HUES48 (cell line): Measurements from ENCODE around the gene SRGAP2C.
"Not testable (repeated sequence)": the region's sequence is repeated elsewhere in the genome, so short reads cannot be mapped to it uniquely, and the experiment has no call there.

Experiments used
- H3K27ac ChIP-seq: one replicate; pipeline ENCODE4 v1.7.0; 2013; ENCODE audit warnings: low read depth, low read length, inconsistent platforms
- H3K27me3 ChIP-seq: 2 replicates; pipeline ENCODE4 v1.6.1; 2013; ENCODE audit warnings: mild to moderate bottlenecking, low read length; ENCODE audit not compliant: control insufficient read depth, insufficient read depth
- H3K36me3 ChIP-seq: 2 replicates; pipeline ENCODE4 v1.6.1; 2013; ENCODE audit warnings: low read length; ENCODE audit not compliant: control insufficient read depth, insufficient read depth
- H3K4me1 ChIP-seq: 2 replicates; pipeline ENCODE4 v1.6.1; 2013; ENCODE audit warnings: mild to moderate bottlenecking, low read length; ENCODE audit not compliant: control insufficient read depth, insufficient read depth
- H3K4me3 ChIP-seq: 2 replicates; pipeline ENCODE4 v1.5.1; 2013; ENCODE audit warnings: mild to moderate bottlenecking, low read depth, low read length
- H3K9ac ChIP-seq: 2 replicates; pipeline ENCODE4 v1.6.1; 2013; ENCODE audit warnings: mild to moderate bottlenecking, low read depth, low read length, moderate library complexity
- H3K9me3 ChIP-seq: 2 replicates; pipeline ENCODE4 v1.6.1; 2013; ENCODE audit warnings: low read length; ENCODE audit not compliant: control insufficient read depth, insufficient read depth

SRGAP2C gene

DNA sequence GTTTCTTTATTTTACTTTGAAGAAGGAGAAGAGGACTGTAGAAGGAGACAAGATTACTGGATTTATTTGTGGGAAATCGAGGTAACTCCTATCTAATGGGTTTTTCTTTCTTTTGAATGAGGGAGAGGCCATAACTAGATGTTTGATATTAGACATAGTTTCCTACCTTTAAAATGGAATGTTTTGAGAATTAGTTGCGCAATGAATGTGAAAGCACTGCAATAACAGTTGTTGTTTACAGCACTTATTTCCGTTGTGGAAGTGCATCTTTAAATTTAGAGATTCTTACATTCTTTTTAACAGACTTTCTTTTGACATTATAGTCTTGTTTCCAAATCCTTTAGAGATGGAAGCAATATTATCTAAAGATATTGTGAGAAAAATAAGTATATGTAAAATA lies 229.0 kb downstream of the SRGAP2C start:
- no peaks in the 10 kb centered on the region for H3K9me3 ChIP-seq
- H3K36me3 ChIP-seq, result no peaks in the 10 kb centered on the region
- no peak overlapping the region for H3K4me3 ChIP-seq
- no peaks in the 10 kb centered on the region for H3K27me3 ChIP-seq
- no peak overlapping the region for H3K27ac ChIP-seq
- H3K9ac ChIP-seq, result no peak overlapping the region
- H3K4me1 ChIP-seq, result 0 out of 2 replicates have a peak, but pooled peaks cover 3% of the 10 kb centered on the region

DNA sequence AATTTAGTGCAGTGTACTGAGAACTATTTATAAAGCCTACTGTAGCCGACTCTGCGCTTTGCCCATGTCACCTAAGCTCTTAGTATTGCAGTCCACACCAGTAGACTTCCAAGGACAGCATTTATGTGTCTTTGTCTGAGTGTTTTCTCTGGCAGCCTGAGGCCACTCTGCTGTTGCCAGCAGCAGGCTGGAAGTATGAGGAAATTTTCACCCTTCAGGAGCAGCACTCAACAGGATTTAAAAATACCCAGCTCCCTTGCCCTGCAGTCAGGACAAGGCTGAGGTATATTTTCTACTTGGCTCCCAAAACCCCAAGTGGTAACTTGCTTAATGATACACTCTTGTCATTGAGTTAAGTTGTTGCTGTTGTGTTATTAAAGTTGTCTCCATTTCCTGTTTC lies 230.1 kb downstream of the SRGAP2C start:
- Histone ChIP-seq H3K27me3 (no peaks in the 10 kb centered on the region), H3K27ac (no peak overlapping the region), H3K9ac (no peak overlapping the region), H3K4me1 (0 out of 2 replicates have a peak, but pooled peaks cover 3% of the 10 kb centered on the region), H3K9me3 (no peaks in the 10 kb centered on the region), H3K4me3 (no peak overlapping the region), H3K36me3 (no peaks in the 10 kb centered on the region)

DNA sequence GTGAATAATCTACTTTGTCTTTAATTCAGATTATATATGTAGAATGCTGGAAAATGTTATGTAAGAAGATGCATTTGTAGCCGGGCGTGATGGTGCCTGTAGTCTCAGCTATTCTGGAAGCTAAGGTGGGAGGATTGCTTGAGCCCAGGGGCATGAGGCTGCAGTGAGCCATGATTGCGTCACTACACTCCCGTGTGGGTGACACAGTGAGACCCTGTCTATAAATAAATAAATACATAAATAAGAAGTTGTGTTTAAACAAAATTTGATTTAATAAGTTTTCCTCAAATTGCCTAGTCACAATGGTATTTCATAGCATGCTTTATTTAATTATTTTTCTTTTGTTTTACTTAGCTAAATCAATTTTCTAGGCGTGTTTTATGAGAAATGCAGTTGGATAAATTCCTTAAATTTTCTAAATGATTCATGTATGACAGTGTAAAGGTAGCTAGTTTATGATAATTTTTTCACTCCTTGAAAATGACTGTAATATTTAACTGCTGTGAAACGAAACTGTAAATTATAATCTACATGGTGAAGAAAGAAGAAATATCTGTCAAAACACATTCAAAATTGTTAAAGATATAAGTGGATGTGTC lies 232.6 kb downstream of the SRGAP2C start:
- no peaks in the 10 kb centered on the region for H3K27me3 ChIP-seq
- H3K4me3 ChIP-seq, result no peak overlapping the region
- no peak overlapping the region for H3K27ac ChIP-seq
- H3K4me1 ChIP-seq, result peaks cover 10% of the 10 kb centered on the region; the same call in 1 of the 2 replicates
- no peak overlapping the region for H3K9ac ChIP-seq
- H3K9me3 ChIP-seq, result no peaks in the 10 kb centered on the region
- H3K36me3 ChIP-seq, result no peaks in the 10 kb centered on the region

DNA sequence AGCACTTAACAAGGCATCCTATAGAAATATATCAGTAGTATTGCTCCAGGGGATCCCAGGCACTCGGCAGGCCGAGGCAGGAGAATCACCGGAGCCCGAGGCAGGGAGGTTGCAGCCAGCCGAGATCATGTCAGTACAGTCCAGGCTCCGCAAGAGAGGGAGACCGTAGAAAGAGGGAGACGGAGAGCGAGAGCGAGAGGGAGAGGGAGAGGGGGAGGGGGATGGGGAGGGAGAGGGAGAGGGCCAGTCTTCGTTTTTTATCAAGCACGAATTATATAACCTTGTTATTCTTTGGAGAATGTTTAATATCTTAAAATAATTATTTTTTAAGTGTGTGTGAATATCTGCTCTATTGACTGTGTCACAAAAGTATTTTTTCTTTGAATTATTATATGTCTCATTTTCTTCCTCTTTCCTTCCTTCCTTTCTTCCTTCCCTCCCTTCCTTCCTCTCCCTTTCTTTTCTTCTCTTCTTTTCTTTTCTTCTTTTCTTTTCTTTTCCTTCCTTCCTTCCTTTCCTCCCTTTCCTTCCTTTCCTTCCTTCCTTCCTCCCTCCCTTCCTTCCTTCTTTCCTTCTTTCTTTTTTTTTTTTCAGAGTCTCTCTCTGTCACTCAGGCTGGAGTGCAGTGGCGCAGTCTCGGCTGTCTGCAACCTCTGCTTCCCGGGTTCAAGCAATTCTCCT lies 233.7 kb downstream of the SRGAP2C start:
- peaks cover 15% of the 10 kb centered on the region; the same call in 1 of the 2 replicates for H3K4me1 ChIP-seq
- no peaks in the 10 kb centered on the region for H3K27me3 ChIP-seq
- no peaks in the 10 kb centered on the region for H3K9me3 ChIP-seq
- H3K4me3 ChIP-seq, result peak overlapping the region; percentile 33; the same call in 1 of the 2 replicates
- H3K9ac ChIP-seq, result no peak overlapping the region
- no peak overlapping the region for H3K27ac ChIP-seq
- no peaks in the 10 kb centered on the region for H3K36me3 ChIP-seq

DNA sequence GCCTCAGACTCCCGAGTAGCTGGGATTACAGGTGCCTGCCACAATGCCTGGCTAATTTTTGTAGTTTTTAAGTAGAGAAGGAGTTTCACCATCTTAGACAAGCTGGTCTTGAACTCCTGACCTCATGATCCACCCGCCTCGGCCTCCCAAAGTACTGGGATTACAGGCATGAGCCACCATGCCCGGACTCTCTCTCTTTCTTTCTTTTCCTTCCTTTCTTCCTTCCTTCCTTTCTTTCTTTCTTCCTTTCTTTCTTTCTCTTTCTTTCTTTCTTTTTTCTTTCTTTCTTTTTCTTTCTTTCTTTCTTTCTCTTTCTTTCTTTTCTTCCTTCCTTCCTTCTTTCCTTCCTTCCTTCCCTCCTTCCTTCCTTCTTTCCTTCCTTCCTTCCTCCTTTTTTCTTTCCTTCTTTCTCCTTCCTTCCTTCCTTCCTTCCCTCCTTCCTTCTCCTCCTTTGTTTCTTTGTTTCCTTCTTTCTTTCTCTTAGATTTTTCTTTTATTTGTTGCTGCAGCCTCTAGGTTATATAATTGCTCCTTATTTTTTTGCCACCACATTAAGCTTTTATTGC lies 234.4 kb downstream of the SRGAP2C start:
- H3K4me3 ChIP-seq, H3K27me3 ChIP-seq, H3K27ac ChIP-seq, H3K36me3 ChIP-seq, H3K9ac ChIP-seq, H3K9me3 ChIP-seq: not testable (repeated sequence)
- H3K4me1 ChIP-seq, result peaks cover 15% of the 10 kb centered on the region; the same call in 1 of the 2 replicates

DNA sequence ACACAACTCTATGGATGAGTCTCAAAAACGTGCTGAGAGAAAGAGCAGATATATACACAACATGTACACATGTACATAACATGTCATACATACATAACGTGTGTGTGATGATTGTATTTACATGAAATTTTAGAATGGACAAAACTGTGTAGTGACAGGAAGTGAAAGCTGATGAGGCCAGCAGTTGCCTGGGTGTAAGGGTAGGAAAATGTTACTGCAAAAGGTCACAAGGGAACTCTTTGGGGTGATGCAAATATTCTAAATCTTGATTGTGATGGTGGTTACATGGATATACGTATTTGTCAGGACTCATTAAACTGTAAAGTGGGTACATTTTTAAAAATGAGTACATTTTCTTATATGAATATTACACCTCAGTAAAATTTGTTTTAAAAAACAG lies 236.7 kb downstream of the SRGAP2C start:
- H3K4me3 ChIP-seq, H3K9me3 ChIP-seq, H3K27ac ChIP-seq, H3K36me3 ChIP-seq, H3K27me3 ChIP-seq, H3K9ac ChIP-seq: not testable (repeated sequence)
- H3K4me1 ChIP-seq, result peaks cover 15% of the 10 kb centered on the region; the same call in 1 of the 2 replicates

DNA sequence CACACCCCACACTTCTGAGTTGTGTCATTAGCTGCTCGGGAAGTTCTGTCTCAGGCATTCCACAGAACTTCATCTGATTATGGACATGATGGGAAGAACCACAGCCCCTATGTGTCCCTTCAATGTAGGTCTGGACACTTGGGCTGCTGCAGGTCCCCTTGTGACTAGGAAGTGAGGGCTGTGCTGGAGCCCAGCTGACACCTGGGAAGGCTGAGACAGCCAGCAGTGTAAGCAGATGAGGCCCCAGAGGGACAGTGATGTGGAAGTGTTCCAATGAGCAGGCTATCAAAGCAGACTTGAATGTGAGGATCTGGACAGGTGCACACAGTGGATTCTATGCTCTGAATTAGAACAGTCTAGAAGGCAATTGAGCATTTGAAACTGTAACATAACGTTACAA lies 239.2 kb downstream of the SRGAP2C start:
- H3K9ac ChIP-seq, H3K27me3 ChIP-seq, H3K36me3 ChIP-seq, H3K9me3 ChIP-seq, H3K27ac ChIP-seq, H3K4me3 ChIP-seq: not testable (repeated sequence)
- peaks cover 12% of the 10 kb centered on the region; the same call in 1 of the 2 replicates for H3K4me1 ChIP-seq

DNA sequence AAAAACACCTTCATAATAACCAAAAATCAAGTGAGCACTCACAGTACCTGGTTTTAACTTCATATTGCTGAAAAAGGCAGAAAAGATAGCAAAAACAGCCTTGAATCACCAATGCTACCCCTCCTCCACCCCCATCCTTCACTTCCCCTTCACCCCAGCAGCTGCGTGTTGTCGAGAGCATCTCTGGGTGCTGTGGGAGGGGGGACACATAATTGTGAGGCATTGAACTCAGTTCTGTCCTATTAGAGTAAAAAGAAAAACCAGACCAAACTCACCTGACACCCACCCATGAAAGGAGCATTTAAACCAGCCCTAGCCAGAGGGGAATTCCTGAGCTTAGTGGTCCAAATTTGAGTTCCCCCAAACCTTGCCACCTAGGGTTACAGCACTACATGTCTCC lies 248.7 kb downstream of the SRGAP2C start:
- not testable (repeated sequence) for H3K9ac ChIP-seq, H3K36me3 ChIP-seq, H3K27me3 ChIP-seq, H3K27ac ChIP-seq, H3K9me3 ChIP-seq, H3K4me3 ChIP-seq, H3K4me1 ChIP-seq

DNA sequence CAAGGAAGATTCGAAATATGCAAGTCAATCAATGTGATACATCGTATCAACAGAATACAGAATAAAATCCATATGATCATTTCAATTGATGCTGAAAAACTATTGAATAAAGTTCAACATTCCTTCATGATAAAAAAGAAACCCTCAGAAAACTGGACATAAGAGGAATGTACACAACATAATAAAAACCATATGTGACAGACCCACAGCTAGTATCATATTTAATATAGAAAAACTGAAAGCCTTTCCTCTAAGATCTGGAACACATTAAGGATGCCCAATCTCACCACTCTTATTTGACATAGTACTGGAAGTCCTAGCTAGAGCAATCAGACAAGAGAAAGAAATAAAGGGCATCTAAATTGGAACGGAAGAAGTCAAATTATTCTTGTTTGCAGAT lies 254.1 kb downstream of the SRGAP2C start:
- not testable (repeated sequence) for H3K4me1 ChIP-seq, H3K27me3 ChIP-seq, H3K9ac ChIP-seq, H3K9me3 ChIP-seq, H3K27ac ChIP-seq, H3K4me3 ChIP-seq, H3K36me3 ChIP-seq

DNA sequence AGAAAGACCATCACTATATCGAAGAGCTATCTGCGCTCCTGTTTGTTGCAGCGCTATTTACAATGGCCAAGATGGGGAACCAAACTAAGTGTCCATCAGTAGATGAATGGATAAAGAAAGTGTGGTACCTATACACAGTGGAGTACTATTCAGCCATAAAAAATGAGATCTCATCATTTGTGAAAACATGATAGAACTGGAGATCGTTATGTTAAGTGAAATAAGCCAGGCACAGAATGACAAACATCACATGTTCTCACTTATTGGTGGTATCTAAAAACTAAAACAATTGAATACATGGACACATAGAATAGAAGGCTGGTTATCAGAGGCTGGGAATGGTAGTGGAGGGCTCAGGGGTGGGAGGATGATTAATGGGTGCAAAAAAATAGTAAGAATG lies 256.2 kb downstream of the SRGAP2C start:
- H3K27me3 ChIP-seq, result no peaks in the 10 kb centered on the region
- H3K27ac ChIP-seq, result no peak overlapping the region

More for the DNA sequence above, 256.2 kb downstream of the SRGAP2C start:
- H3K4me1 ChIP-seq, result peaks cover 7% of the 10 kb centered on the region; the same call in 1 of the 2 replicates
- no peaks in the 10 kb centered on the region for H3K9me3 ChIP-seq
- H3K9ac ChIP-seq, result no peak overlapping the region
- H3K36me3 ChIP-seq, result no peaks in the 10 kb centered on the region
- no peak overlapping the region for H3K4me3 ChIP-seq
